HG03378 (cell line): Measurements from ENCODE around the gene LPAR3.
A peak's percentile ranks its signal among the peaks of the same experiment; 100 is the strongest.

Experiments
- ATAC-seq: cut with Tn5 transposase; IDR thresholded peaks from one replicate; pipeline ENCODE4 v1.9.1; 2021; ENCODE audit warnings: mild to moderate bottlenecking, moderate library complexity; ENCODE audit not compliant: unreplicated experiment

The LPAR3 gene

GRCh38 chr1:84833194-84833593 is 59.8 kb downstream of the LPAR3 start:
- no peak for ATAC-seq

- no peak for ATAC-seq
Observed at GRCh38 chr1:84830136-84830535, 62.9 kb downstream of the LPAR3 start.

GRCh38 chr1:84827976-84828375 is 65.0 kb downstream of the LPAR3 start:
- ATAC-seq, result no peak

- no peak for ATAC-seq
Observed at GRCh38 chr1:84827555-84827954, 65.5 kb downstream of the LPAR3 start.

GRCh38 chr1:84825161-84825560 is 67.8 kb downstream of the LPAR3 start:
- ATAC-seq, result no peak

GRCh38 chr1:84823991-84824390 is 69.0 kb downstream of the LPAR3 start:
- no peak for ATAC-seq

GRCh38 chr1:84823511-84823910 is 69.5 kb downstream of the LPAR3 start:
- no peak for ATAC-seq

- no peak for ATAC-seq
Observed at GRCh38 chr1:84810343-84810742, 82.7 kb downstream of the LPAR3 start.

GRCh38 chr1:84809023-84809422 is 84.0 kb downstream of the LPAR3 start:
- no peak for ATAC-seq

- ATAC-seq, result no peak
Observed at GRCh38 chr1:84803604-84804003, 89.4 kb downstream of the LPAR3 start.

- no peak for ATAC-seq
Observed at GRCh38 chr1:84802567-84803232, 90.3 kb downstream of the LPAR3 start.

GRCh38 chr1:84800090-84801073 is 92.6 kb downstream of the LPAR3 start:
- ATAC-seq, result no peak

- ATAC-seq, result no peak
Observed at GRCh38 chr1:84797603-84798002, 95.4 kb downstream of the LPAR3 start.

GRCh38 chr1:84795966-84796600 is 96.9 kb downstream of the LPAR3 start:
- ATAC-seq, result no peak

GRCh38 chr1:84795213-84795612 is 97.8 kb downstream of the LPAR3 start:
- no peak for ATAC-seq

- ATAC-seq, result no peak
Observed at GRCh38 chr1:84792421-84792820, 100.6 kb downstream of the LPAR3 start.

GRCh38 chr1:84789014-84789413 is 104.0 kb downstream of the LPAR3 start:
- ATAC-seq, result no peak

- ATAC-seq, result no peak
Observed at GRCh38 chr1:84785271-84786036, 107.6 kb downstream of the LPAR3 start.

- ATAC-seq, result no peak
Observed at GRCh38 chr1:84782881-84783280, 110.1 kb downstream of the LPAR3 start.

GRCh38 chr1:84781946-84782771 is 110.8 kb downstream of the LPAR3 start:
- ATAC-seq, result peak; percentile 78
